Epithelial cell of proximal tubule (primary cell): Measurements from ENCODE around the gene TMCO1. TPM values are rescaled to one million over a fixed set of nuclear protein-coding genes. Genes with fewer than 3 reads are reported as not detected.
"Not testable (repeated sequence)": the region's sequence is repeated elsewhere in the genome, so short reads cannot be mapped to it uniquely, and the experiment has no call there.

ENCODE experiments used
- DNase-seq: peaks from one replicate; pipeline ENCODE4 v3.0.0-alpha.2; 2011; ENCODE audit warnings: low read depth
- H3K4me3 ChIP-seq: 2 replicates; pipeline ENCODE4 v1.5.1; 2011; ENCODE audit warnings: low read depth, mild to moderate bottlenecking, low read length
- total RNA-seq: library from RNA; depleted of rRNA; stranded (reverse); fragments of >200 nt; gene quantifications from 2 replicates; pipeline ENCODE4 v1.2.3, GENCODE V29; 2015
- TF ChIP-seq, protein P1 (sequence below): conservative IDR thresholded peaks from 2 replicates; pipeline ENCODE4 v1.5.1; 2012; ENCODE audit warnings: low read depth, mild to moderate bottlenecking, low read length

Gene TMCO1
- total RNA-seq, 1 donor from 2014 or later = 84.9 TPM

GRCh38 chr1:165742194-165742593, 26.5 kb downstream of the TMCO1 start:
- H3K4me3 ChIP-seq = no peak overlapping the region
- TF ChIP-seq, protein P1, sequence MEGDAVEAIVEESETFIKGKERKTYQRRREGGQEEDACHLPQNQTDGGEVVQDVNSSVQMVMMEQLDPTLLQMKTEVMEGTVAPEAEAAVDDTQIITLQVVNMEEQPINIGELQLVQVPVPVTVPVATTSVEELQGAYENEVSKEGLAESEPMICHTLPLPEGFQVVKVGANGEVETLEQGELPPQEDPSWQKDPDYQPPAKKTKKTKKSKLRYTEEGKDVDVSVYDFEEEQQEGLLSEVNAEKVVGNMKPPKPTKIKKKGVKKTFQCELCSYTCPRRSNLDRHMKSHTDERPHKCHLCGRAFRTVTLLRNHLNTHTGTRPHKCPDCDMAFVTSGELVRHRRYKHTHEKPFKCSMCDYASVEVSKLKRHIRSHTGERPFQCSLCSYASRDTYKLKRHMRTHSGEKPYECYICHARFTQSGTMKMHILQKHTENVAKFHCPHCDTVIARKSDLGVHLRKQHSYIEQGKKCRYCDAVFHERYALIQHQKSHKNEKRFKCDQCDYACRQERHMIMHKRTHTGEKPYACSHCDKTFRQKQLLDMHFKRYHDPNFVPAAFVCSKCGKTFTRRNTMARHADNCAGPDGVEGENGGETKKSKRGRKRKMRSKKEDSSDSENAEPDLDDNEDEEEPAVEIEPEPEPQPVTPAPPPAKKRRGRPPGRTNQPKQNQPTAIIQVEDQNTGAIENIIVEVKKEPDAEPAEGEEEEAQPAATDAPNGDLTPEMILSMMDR = peak; percentile 2
- DNase-seq = no peak

DNA sequence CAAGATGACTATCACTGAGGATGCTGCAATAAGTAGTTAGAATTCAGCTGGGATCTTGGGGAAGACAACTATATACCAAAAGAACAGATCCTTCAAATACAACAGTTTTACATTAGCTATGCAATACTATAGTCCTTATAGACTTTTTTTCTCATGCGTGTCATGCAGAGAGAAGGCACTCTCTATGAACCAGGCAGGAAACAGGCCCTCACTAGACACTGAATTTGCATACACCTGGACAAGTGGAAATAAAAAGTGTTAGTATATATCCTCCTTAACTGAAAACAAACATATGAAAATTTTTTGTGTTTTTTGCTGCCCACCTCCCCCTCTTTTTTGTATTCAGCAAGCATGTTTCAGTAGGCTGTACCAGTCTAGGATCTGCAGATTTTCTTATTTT, 29.9 kb downstream of the TMCO1 start:
- no peak for DNase-seq
- no peak overlapping the region for H3K4me3 ChIP-seq
- TF ChIP-seq, protein P1 = no peak

GRCh38 chr1:165737196-165737595, 31.5 kb downstream of the TMCO1 start:
- H3K4me3 ChIP-seq = no peak overlapping the region
- no peak for DNase-seq
- TF ChIP-seq, protein P1 = no peak

GRCh38 chr1:165734906-165735305, 33.8 kb downstream of the TMCO1 start:
- TF ChIP-seq, protein P1 = no peak
- H3K4me3 ChIP-seq = no peak overlapping the region
- DNase-seq = no peak

DNA sequence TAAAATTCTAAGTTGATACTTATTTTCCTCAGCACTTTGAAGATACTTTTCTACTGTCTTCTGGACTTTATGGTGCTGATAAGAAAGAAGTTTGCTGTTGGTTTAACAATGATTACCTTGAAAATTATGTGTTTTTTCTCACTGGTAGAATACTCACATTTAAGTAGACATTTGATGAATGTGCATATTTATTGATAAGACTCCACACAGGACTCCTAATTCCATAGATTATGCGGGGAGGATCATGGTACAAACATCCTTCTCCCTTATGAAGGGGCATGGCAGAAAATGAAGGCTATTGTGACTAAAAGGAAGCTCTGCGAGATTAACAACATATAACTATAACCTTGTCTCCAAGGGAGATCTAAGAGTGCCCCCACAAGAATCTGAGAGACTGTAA, 41.8 kb downstream of the TMCO1 start:
- no peak overlapping the region for H3K4me3 ChIP-seq
- TF ChIP-seq, protein P1 = no peak
- DNase-seq = no peak

DNA sequence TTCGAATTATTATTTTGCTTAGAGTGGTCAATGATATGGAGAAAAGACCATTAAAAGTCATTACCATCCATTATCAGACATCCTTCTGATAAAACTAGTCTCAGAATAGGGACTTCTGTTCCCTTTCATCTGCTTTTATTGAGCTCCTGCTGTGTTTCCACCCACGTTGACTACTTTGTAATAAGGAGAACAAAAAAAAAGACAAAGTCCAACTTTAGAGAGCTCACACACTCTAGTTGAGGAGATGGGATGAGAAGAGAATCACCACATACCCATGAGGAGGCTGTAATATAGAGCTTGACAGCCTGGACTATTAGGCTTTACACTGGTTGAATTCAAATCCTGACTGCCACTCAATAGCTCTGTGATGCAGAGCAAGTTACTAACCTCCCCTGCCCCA, 42.5 kb downstream of the TMCO1 start:
- DNase-seq = no peak
- H3K4me3 ChIP-seq = no peak overlapping the region
- TF ChIP-seq, protein P1 = no peak

DNA sequence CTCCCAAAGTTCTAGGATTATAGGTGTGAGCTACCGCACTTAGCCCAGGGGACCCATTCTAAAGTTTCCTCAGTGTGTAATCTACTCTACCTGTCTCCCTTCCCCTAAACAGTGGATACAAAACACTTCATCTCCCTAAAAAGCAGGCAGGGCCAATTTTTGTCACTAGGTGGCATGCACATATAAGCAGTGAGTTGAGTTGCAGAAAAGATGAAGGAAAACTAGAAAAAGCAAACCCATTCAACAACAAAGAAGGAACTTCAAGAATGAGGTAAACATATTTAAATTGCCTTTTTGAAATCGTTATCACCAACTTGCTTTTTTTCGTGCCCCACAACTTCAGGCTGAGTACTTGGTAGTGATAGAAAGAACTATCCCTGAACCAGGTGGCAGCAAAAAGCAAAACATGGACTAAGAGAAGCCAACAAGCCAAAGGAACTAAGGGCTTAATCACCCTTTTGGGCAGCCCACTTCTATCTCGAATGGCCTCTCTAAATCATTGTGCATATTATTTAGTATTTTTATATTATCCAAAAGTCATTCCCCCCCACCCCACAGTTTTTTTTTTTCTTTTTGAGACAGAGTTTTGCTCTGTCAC, 50.7 kb downstream of the TMCO1 start:
- TF ChIP-seq, protein P1 = peak; percentile 92
- DNase-seq = no peak
- H3K4me3 ChIP-seq = no peak overlapping the region

DNA sequence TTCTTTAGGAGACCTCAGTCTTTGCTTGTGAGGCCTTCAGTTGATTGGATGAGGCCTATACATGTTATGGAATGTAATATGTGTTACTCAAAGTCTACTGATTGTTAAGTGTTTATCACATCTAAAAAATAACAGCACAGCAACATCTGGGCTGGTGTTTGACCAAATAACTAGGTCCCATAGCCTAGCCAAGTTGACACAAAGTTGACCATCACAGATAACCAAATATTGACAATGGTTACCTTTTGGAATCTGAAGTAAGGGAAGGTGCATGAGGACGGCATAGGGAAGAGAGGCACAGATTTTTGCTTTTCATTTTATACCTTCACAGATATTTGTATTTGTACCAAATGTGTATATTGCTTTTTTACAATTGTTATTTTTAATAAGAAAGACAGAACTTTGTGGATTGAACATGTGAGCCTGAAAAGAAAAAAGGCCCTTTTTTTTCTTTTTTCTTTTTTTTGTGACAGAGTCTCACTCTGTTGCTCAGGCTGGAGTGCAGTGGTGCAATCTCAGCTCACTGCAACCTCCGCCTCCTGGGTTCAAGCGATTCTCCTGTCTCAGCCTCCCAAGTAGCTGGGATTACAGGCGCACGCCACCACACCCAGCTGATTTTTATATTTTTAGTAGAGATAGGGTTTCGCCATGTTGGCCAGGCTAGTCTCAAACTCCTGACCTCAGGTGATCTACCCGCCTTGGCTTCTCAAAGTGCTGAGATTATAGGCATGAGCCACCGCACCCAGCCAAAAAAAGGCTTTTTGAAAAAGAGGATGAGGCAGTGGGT, 52.2 kb downstream of the TMCO1 start:
- H3K4me3 ChIP-seq, DNase-seq: not testable (repeated sequence)
